HUES64 (cell line): ENCODE measurements around the gene CDK6.

Experiments used
- H3K27ac ChIP-seq: 2 replicates; pipeline ENCODE4 v1.7.0; 2013; ENCODE audit warnings: low read depth, low read length, inconsistent platforms
- H3K27me3 ChIP-seq: 2 replicates; pipeline ENCODE4 v1.6.1; 2013; ENCODE audit warnings: mild to moderate bottlenecking, low read length; ENCODE audit not compliant: insufficient read depth
- H3K36me3 ChIP-seq: 2 replicates; pipeline ENCODE4 v1.6.1; 2013; ENCODE audit warnings: mild to moderate bottlenecking, low read length; ENCODE audit not compliant: insufficient read depth
- H3K4me1 ChIP-seq: 2 replicates; pipeline ENCODE4 v1.6.1; 2013; ENCODE audit warnings: mild to moderate bottlenecking, low read length, moderate library complexity; ENCODE audit not compliant: insufficient read depth
- H3K4me3 ChIP-seq: 2 replicates; pipeline ENCODE4 v1.5.1; 2013; ENCODE audit warnings: mild to moderate bottlenecking, low read length, moderate library complexity
- H3K9ac ChIP-seq: 2 replicates; pipeline ENCODE4 v1.6.1; 2013; ENCODE audit warnings: mild to moderate bottlenecking, low read depth, low read length
- H3K9me3 ChIP-seq: 2 replicates; pipeline ENCODE4 v1.6.1; 2013; ENCODE audit warnings: low read depth, low read length; ENCODE audit not compliant: insufficient read depth
- WGBS: fragments of 150-250, 120-280 bp; methylation state at CpG from one replicate; pipeline ENCODE4 v1.1.7; 2013; ENCODE audit warnings: missing lambda C conversion rate; 5-methylcytosine and 5-hydroxymethylcytosine counted together

CDK6 gene

GRCh38 chr7:92834507-92835260 lies 1.7 kb downstream of the CDK6 start:
- H3K4me3 ChIP-seq = peak overlapping the region; percentile 71
- H3K27ac ChIP-seq = peak overlapping the region; percentile 75; the same call in 1 of the 2 replicates
- H3K4me1 ChIP-seq = peaks cover 43% of the 10 kb centered on the region
- peak overlapping the region; percentile 51 for H3K9ac ChIP-seq
- peaks cover 36% of the 10 kb centered on the region for H3K27me3 ChIP-seq
- under 1% methylated on average over 51 of the region's 53 CpGs for WGBS
- no peaks in the 10 kb centered on the region for H3K9me3 ChIP-seq
- no peaks in the 10 kb centered on the region for H3K36me3 ChIP-seq

- H3K27me3 ChIP-seq = peaks cover 31% of the 10 kb centered on the region
Measured at GRCh38 chr7:92833766-92834506, 2.4 kb downstream of the CDK6 start.

GRCh38 chr7:92833024-92833765 lies 3.2 kb downstream of the CDK6 start:
- H3K27ac ChIP-seq = peak overlapping the region; percentile 82

More at GRCh38 chr7:92833766-92834506, 2.4 kb downstream of the CDK6 start:
- H3K4me1 ChIP-seq = peaks cover 51% of the 10 kb centered on the region
- H3K27ac ChIP-seq = peak overlapping the region; percentile 75; the same call in 1 of the 2 replicates
- peak overlapping the region; percentile 80 for H3K9ac ChIP-seq
- peak overlapping the region; percentile 71 for H3K4me3 ChIP-seq
- WGBS = under 1% methylated on average over 53 of the region's 54 CpGs
- no peaks in the 10 kb centered on the region for H3K36me3 ChIP-seq
- no peaks in the 10 kb centered on the region for H3K9me3 ChIP-seq

GRCh38 chr7:92832534-92833023 lies 3.8 kb downstream of the CDK6 start:
- H3K9me3 ChIP-seq = no peaks in the 10 kb centered on the region
- no peaks in the 10 kb centered on the region for H3K36me3 ChIP-seq
- H3K4me3 ChIP-seq = peak overlapping the region; percentile 71
- peak overlapping the region; percentile 80 for H3K9ac ChIP-seq
- 3% methylated on average over 17 of the region's 18 CpGs for WGBS
- peak overlapping the region; percentile 82 for H3K27ac ChIP-seq
- H3K27me3 ChIP-seq = peaks cover 18% of the 10 kb centered on the region; the same call in 1 of the 2 replicates
- peaks cover 50% of the 10 kb centered on the region for H3K4me1 ChIP-seq

More at GRCh38 chr7:92833024-92833765, 3.2 kb downstream of the CDK6 start:
- no peaks in the 10 kb centered on the region for H3K36me3 ChIP-seq
- H3K9me3 ChIP-seq = no peaks in the 10 kb centered on the region
- H3K27me3 ChIP-seq = peaks cover 24% of the 10 kb centered on the region
- H3K4me1 ChIP-seq = peaks cover 54% of the 10 kb centered on the region
- under 1% methylated on average over 83 of the region's 83 CpGs for WGBS
- H3K4me3 ChIP-seq = peak overlapping the region; percentile 71
- H3K9ac ChIP-seq = peak overlapping the region; percentile 80

GRCh38 chr7:92831716-92832533 lies 4.4 kb downstream of the CDK6 start:
- Histone ChIP-seq H3K4me1 (peaks cover 49% of the 10 kb centered on the region), H3K9me3 (no peaks in the 10 kb centered on the region), H3K9ac (peak overlapping the region; percentile 80), H3K27ac (peak overlapping the region; percentile 85), H3K4me3 (peak overlapping the region; percentile 71), H3K27me3 (peaks cover 11% of the 10 kb centered on the region; the same call in 1 of the 2 replicates), H3K36me3 (no peaks in the 10 kb centered on the region)
- 46% methylated on average over 6 of the region's 7 CpGs for WGBS

GRCh38 chr7:92830532-92831110 lies 5.8 kb downstream of the CDK6 start:
- Histone ChIP-seq H3K27me3 (0 out of 2 replicates have a peak, but pooled peaks cover 6% of the 10 kb centered on the region), H3K4me1 (peaks cover 49% of the 10 kb centered on the region), H3K36me3 (no peaks in the 10 kb centered on the region), H3K4me3 (peak overlapping the region; percentile 71), H3K9me3 (no peaks in the 10 kb centered on the region), H3K27ac (0 out of 2 replicates have a peak overlapping the region, but pooled peaks have one; percentile 4), H3K9ac (no peak overlapping the region)
- 84% methylated on average over 6 of the region's 6 CpGs for WGBS

- H3K9ac ChIP-seq = no peak overlapping the region
- peaks cover 54% of the 10 kb centered on the region for H3K4me1 ChIP-seq
- no peaks in the 10 kb centered on the region for H3K9me3 ChIP-seq
- no peaks in the 10 kb centered on the region for H3K36me3 ChIP-seq
- no peak overlapping the region for H3K27ac ChIP-seq
- no peak overlapping the region for H3K4me3 ChIP-seq
- 76% methylated on average over 1 of the region's 1 CpG for WGBS
- H3K27me3 ChIP-seq = 0 out of 2 replicates have a peak, but pooled peaks cover 3% of the 10 kb centered on the region
Measured at GRCh38 chr7:92830027-92830426, 6.3 kb downstream of the CDK6 start.

GRCh38 chr7:92827464-92828120 lies 8.8 kb downstream of the CDK6 start:
- no peaks in the 10 kb centered on the region for H3K9me3 ChIP-seq
- 92% methylated on average over 3 of the region's 3 CpGs for WGBS
- no peaks in the 10 kb centered on the region for H3K36me3 ChIP-seq
- no peak overlapping the region for H3K4me3 ChIP-seq
- no peak overlapping the region for H3K9ac ChIP-seq
- no peak overlapping the region for H3K27ac ChIP-seq
- no peaks in the 10 kb centered on the region for H3K27me3 ChIP-seq
- H3K4me1 ChIP-seq = peaks cover 66% of the 10 kb centered on the region

GRCh38 chr7:92826258-92826938 lies 10.0 kb downstream of the CDK6 start:
- WGBS = 90% methylated on average over 3 of the region's 3 CpGs
- no peaks in the 10 kb centered on the region for H3K27me3 ChIP-seq
- no peaks in the 10 kb centered on the region for H3K9me3 ChIP-seq
- H3K4me3 ChIP-seq = no peak overlapping the region
- no peak overlapping the region for H3K27ac ChIP-seq
- no peaks in the 10 kb centered on the region for H3K36me3 ChIP-seq
- no peak overlapping the region for H3K9ac ChIP-seq
- peaks cover 55% of the 10 kb centered on the region for H3K4me1 ChIP-seq
